Measurements from ENCODE around the gene SIGLEC14. TPM values are rescaled to one million over a fixed set of nuclear protein-coding genes. Genes with fewer than 3 reads are reported as not detected.

Gene SIGLEC14
- polyA plus RNA-seq, 1 donor from 2014 or later, result not detected

- H3K36me3 ChIP-seq (ENCODE audit: insufficient read depth, low read length), result no peaks in the 10 kb centered on the region
- no peak overlapping the region for H3K9ac ChIP-seq (ENCODE audit: low read length)
- TF ChIP-seq RAD21 (conservative IDR thresholded peaks at IDR 0.05) (no peak), TAF1 (IDR thresholded peaks at IDR 0.05; ENCODE audit: low read depth) (no peak), REST (IDR thresholded peaks at IDR 0.05; ENCODE audit: borderline replicate concordance) (no peak), SMC3 (conservative IDR thresholded peaks at IDR 0.05; ENCODE audit: poor library complexity) (no peak), EZH2 (IDR thresholded peaks at IDR 0.05; ENCODE audit: borderline replicate concordance, insufficient read depth, low read length, poor library complexity, severe bottlenecking) (no peak), CTCF (IDR thresholded peaks at IDR 0.05; ENCODE audit: poor library complexity, severe bottlenecking) (no peak), MXI1 (conservative IDR thresholded peaks at IDR 0.05; ENCODE audit: poor library complexity, severe bottlenecking) (no peak), POLR2AphosphoS5 (IDR thresholded peaks at IDR 0.05) (no peak), EP300 (conservative IDR thresholded peaks at IDR 0.05; ENCODE audit: poor library complexity, severe bottlenecking) (no peak)
- no peaks in the 10 kb centered on the region for H3K9me3 ChIP-seq (ENCODE audit: low read length)
- no peak overlapping the region for H3K27ac ChIP-seq (ENCODE audit: low read length)
- no peaks in the 10 kb centered on the region for H3F3A ChIP-seq (ENCODE audit: insufficient read depth, low read length, poor library complexity, severe bottlenecking)
- H3K79me2 ChIP-seq (replicated peaks; ENCODE audit: insufficient read depth, low read length), result no peaks in the 10 kb centered on the region
- no peak overlapping the region for H3K4me3 ChIP-seq (ENCODE audit: low read length)
- H3K27me3 ChIP-seq (ENCODE audit: insufficient read depth, low read depth, low read length), result peaks cover 5% of the 10 kb centered on the region
- no peak overlapping the region for H3K4me2 ChIP-seq (ENCODE audit: low read length)
- H4K20me1 ChIP-seq (ENCODE audit: insufficient read depth), result no peaks in the 10 kb centered on the region
- no peak overlapping the region for H2AFZ ChIP-seq (ENCODE audit: low read depth, low read length)
- H3K9me2 ChIP-seq (ENCODE audit: insufficient read depth, low read length), result no peaks in the 10 kb centered on the region
Measured at GRCh38 chr19:51668216-51668615, 21.6 kb upstream of the SIGLEC14 start.

- Histone ChIP-seq H3K9me3 (ENCODE audit: low read length) (no peaks in the 10 kb centered on the region), H3K4me3 (ENCODE audit: low read length) (no peak overlapping the region), H3K9ac (ENCODE audit: low read length) (no peak overlapping the region), H3F3A (ENCODE audit: insufficient read depth, low read length, poor library complexity, severe bottlenecking) (no peaks in the 10 kb centered on the region), H3K27me3 (ENCODE audit: insufficient read depth, low read depth, low read length) (peaks cover 13% of the 10 kb centered on the region), H2AFZ (ENCODE audit: low read depth, low read length) (no peak overlapping the region), H3K4me2 (ENCODE audit: low read length) (no peak overlapping the region), H3K9me2 (ENCODE audit: insufficient read depth, low read length) (no peaks in the 10 kb centered on the region), H3K27ac (ENCODE audit: low read length) (no peak overlapping the region), H3K79me2 (replicated peaks; ENCODE audit: insufficient read depth, low read length) (no peaks in the 10 kb centered on the region), H4K20me1 (ENCODE audit: insufficient read depth) (no peaks in the 10 kb centered on the region), H3K36me3 (ENCODE audit: insufficient read depth, low read length) (no peaks in the 10 kb centered on the region)
- no peak for TF ChIP-seq REST (IDR thresholded peaks at IDR 0.05; ENCODE audit: borderline replicate concordance)
- TF ChIP-seq RAD21 (conservative IDR thresholded peaks at IDR 0.05), result no peak
- TF ChIP-seq POLR2AphosphoS5 (IDR thresholded peaks at IDR 0.05), result no peak
- TF ChIP-seq TAF1 (IDR thresholded peaks at IDR 0.05; ENCODE audit: low read depth), result no peak
- no peak for TF ChIP-seq SMC3 (conservative IDR thresholded peaks at IDR 0.05; ENCODE audit: poor library complexity)
Measured at GRCh38 chr19:51664997-51665396, 18.4 kb upstream of the SIGLEC14 start.
